NCI-H524 (cell line): ENCODE data around the gene EHMT1.
"Not testable (repeated sequence)": the region's sequence is repeated elsewhere in the genome, so short reads cannot be mapped to it uniquely, and the experiment has no call there.

ENCODE experiments used
- DNase-seq, 2 experiments: peaks; one replicate each; lab custom pipeline; 2025; lab: John Stamatoyannopoulos, UW

Gene EHMT1

DNA sequence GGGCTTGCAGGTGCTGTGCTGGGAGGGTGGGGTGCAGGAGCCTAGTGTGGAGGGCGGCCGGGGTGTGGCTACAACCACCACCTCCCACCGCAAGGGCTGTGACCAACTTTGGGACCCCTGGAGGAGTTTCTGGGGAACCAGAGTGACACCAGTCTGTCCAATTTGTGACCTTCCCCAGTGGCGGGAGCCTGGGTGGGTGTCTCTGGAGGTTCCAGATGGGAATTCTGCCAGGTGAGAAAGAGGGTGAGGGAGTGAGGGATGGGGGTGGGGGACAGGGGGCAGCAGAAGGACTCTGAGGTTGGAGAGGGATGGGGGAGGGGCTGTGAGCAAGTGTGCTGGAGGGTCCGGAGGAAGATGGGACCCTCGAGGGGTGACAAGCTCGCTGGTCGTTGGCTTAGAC, 254.6 kb downstream of the EHMT1 start:
- DNase-seq: no peak

DNA sequence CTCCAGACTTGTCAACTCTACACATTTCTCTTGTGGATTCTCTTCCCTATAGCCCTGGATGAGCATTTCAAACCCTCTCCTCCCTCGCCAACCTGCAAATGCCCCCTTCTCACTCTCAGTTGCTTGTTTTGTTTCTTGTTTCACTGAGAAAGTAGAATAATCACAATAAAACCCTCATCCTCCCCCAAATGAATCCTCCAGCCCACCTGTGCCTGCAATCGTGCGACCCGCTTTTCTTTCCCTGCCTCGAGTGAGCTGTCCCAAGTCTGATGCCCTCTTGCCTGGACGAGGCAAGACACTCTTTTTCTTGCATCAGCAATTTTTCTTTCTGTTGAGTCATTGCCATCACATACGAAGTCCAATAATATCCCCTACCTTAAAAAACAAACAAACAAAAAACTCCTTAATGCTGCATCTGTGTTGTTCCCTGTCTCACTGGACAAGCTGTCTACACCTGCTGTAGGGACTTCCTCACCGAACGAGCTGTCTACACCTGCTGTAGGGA, 255.1 kb downstream of the EHMT1 start:
- DNase-seq: no peak

DNA sequence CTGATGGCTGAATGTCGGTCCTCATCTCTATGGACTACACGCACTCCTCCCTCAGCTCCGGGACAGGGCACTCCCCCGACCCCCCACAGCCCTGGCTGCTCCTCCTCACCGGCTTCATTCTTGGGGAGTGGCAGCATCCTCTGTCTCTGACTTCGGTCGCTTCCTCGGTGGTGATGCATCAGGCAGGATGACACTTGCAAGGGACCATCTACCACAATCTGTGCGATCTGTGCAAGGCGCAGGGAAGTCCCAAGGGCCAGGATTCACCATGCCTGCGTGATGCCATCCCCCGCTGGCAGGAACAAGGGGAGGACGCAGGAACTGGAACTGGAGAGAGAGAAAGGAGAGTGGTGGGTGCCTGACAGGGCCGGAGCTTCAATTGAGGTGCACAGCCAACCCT, 256.5 kb downstream of the EHMT1 start:
- no peak for DNase-seq

DNA sequence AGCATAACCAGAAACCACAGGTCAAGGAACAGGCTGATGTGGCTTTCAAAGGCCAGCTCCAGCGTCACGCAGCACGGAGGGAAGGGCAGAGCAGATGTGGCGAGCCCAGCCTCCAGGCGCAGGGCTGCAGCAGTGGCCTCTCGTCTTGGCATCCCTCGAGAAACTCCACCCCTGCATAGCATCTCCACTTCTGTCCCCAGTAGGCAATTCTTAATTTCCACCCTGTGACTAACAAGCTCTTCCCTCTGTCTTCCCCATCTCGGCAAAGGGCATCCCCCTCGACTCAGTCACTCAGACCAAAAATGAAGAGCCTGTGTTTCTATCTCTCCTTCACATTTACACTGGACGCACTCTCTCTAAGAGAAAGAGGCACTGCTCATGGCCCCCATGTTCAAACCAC, 257.0 kb downstream of the EHMT1 start:
- DNase-seq: no peak

DNA sequence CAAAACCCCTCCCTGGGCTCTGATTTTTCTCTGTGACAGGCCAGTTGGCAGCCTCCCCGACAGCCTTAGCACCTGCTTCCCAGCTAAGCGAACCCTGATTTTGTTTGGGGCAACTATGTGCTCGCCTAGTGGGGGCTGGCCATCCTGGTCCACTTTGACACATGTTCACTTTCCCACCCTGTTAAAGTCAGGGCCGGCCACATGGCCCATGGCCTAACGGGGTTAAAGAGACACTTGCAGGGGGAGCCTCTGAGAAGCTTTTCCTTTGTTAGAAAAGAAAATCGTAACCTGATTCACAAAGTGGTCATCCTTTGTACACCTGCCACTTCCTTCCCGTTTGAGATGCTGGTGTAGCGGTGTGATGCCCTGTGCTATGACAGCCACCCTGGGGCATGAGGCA, 257.5 kb downstream of the EHMT1 start:
- no peak for DNase-seq

DNA sequence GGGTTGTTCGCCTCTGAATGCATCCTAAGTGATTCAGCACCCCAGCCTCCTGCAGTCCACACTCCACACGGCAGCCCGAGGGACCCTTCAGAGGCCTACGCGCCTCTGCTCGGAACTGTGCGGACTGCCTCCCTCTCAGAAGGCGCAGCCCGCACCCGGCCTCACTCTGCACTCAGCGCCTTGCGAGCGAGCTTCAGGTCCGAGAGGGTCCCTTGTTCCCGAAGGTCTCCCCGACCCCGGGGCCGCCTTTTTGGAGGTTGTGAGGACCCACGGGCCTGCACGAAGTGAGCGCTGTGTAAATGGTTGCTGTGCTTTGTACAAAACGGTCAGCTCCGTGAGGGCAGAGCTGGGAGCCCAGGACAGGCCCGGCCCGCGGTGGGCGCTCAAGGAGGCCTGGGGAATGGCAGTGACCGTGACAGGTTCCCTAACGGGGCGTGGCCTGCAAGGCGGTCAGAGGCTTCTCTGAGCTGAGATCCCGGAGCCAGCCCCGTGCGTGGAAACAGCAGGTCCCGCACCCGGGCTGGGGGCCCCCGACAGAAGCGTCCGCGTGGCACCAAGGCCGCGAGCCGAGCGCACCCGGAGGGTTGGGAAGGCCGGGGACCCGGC, 258.1 kb downstream of the EHMT1 start:
- DNase-seq: no peak

DNA sequence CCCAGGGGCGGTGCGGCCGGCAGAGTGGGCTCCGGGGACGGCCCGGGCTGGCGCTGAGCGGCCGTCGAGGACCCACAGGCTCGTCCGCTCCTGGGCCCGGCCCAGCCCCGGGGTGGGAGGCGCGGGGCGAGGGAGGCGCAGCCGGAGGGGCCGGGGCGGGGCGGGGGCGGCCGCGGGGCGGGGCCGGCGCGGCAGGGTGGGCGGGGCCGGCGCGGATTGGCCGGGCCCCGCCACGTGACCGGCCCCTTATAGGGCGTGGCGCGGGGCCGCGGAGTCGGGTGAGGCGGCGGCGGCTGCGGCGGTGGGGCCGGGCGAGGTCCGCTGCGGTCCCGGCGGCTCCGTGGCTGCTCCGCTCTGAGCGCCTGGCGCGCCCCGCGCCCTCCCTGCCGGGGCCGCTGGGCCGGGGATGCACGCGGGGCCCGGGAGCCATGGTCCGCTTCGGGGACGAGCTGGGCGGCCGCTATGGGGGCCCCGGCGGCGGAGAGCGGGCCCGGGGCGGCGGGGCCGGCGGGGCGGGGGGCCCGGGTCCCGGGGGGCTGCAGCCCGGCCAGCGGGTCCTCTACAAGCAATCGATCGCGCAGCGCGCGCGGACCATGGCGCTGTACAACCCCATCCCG, 258.8 kb downstream of the EHMT1 start, which contains the start of gene CACNA1B:
Gene CACNA1B, plus strand, starts transcription at position 277 of the 617 bp plus-strand sequence. Its CDS starts 152 bp downstream, at position 429.
- DNase-seq: peak; percentile 39 to 75

DNA sequence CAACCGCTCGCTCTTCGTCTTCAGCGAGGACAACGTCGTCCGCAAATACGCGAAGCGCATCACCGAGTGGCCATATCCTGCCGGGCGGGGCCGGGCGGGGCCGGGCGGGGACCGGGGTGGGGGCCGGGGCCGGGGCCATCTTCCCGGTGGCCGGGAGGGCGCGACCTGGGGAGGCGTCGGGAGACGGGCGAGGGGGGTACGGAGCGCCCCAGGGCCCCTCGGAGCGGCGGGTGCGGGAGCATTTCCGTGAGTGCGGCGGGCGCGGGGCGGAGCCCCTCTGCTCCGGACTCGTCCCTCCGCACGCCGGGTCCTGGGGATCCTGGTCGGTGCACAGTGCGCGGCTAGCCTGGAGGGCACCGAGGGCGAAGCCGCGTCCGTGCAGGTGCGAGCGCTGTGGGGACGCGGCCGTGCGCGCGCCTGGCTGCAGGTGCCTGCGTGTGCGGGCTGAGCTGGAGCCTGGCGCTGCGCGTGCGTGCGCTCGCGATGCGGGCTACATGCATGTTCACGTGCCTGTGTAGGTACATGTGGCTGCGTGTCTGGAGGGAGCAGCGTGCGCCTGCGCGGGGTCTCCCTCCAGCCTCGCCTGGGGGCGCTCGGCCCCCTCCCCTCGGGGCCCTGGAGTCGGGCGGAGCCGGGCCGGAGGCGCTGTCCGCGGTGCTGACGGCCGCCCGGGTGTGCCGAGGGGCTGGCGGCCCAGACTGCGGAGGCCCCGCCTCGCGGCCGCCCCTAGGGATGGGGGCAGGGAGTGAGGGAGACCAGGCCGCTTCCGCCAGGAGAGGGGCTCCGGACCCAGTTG, 259.5 kb downstream of the EHMT1 start:
- DNase-seq: peak; percentile 25 to 70

DNA sequence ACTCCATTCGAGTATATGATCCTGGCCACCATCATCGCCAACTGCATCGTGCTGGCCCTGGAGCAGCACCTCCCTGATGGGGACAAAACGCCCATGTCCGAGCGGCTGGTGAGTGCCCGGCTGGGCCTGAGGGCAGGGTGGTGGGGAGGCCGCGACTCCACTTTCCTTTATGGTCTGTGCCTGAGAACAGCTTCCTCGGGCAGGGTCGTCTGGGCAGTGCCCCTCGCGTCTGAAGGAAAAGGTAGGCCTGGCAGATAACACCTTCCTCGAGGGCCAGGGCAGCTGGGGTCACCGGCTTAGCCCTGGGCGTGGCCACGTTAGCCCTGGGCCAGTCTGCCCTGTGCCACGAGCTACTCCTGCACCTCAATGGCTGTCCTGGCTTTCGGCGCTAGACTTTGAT, 260.2 kb downstream of the EHMT1 start:
- no peak for DNase-seq

DNA sequence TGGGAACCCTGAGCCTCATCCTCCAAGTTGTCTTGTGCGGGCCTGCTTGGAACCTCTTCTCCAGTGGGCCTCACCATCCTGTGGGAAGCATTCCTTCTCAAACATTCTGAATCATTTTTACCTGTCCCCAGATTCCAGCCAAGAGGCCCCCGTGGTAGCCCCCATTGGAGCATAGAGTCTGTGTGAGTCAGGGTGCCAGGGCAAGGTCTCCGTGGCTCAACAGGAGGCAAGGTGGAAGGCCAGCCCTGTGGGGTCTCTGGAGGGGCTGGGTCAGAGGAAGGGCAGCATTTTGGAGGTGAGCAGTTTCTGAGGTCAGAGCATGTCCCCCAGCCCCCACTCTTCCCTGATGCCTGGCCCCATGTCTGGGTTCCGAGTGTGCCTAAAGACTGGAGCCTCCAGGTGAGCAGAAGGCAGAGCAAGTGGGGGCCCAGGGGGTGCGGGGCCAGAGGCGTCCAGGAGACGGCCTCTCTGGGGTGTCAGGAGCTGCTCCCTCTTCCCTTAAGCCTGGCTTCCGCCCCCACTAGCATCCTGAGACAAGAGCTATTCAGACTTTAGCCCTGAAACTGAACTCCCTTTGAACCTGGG, 260.9 kb downstream of the EHMT1 start:
- no peak for DNase-seq

DNA sequence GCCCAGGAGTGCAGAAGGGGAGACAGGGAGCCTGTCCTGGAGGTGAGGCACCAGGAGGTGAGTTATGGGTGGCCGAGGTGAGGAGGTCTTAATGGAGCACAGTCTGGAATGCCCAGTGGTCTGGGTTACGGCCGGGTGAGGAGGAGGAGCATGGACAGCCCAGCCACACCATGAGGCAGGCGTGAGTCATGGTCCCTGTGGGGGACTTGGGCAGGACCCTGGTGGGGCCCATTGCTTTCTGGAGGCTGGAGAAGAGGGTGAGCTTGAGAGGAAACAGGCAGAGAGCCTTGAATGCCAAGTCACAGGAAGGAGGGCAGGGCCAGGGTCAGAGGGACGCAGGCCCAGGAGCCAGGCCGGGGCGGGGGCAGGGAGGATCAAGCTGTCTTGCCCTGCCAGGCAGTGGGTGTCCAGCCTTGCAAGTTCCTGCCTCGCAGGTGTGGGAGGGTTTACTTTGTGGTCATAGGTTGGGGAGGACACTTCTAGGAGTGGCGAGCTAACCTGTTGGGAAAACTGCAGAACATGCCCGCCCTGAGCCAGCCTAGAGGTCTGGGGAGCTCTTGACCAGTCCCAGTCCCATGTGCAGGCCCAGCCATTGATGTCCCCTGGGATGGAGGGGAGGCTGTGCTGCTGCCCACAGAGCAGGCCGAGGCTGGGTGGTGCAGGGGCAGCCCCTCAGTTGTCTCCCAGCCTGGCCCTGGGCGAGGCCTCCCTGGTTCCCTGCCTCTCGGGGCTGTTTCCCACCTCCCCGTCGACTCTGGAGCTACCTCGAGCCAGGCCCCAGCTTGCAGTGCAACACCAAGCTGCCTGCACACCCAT, 261.6 kb downstream of the EHMT1 start:
- DNase-seq: no peak

DNA sequence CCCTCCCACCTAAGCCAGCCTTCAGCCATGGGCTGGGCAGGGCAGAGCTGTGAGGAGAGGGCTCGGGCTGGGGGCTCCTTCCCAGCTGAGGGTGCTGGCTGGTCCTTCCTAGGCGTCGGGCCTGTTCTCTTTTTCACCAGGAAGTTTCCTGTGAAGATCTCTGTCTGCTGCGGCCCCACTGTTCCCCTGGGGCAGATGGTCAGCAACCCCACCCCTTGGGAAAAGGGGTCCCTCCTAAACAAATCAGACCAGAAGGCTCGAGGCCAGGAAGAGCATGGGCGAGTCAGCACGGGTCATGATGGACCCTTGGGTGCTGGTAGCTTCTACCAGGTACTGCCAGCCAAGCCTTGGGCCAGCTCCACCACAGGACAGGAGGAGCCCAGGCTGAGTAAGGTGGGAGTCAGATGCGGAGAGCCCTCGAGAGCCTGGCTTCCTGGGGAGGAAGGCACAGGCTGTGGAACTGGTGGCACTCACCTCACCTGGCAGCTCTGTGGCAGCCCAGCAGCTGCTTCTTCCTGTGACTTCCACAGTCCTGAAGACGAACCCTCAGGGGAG, 262.2 kb downstream of the EHMT1 start:
- no peak for DNase-seq

DNA sequence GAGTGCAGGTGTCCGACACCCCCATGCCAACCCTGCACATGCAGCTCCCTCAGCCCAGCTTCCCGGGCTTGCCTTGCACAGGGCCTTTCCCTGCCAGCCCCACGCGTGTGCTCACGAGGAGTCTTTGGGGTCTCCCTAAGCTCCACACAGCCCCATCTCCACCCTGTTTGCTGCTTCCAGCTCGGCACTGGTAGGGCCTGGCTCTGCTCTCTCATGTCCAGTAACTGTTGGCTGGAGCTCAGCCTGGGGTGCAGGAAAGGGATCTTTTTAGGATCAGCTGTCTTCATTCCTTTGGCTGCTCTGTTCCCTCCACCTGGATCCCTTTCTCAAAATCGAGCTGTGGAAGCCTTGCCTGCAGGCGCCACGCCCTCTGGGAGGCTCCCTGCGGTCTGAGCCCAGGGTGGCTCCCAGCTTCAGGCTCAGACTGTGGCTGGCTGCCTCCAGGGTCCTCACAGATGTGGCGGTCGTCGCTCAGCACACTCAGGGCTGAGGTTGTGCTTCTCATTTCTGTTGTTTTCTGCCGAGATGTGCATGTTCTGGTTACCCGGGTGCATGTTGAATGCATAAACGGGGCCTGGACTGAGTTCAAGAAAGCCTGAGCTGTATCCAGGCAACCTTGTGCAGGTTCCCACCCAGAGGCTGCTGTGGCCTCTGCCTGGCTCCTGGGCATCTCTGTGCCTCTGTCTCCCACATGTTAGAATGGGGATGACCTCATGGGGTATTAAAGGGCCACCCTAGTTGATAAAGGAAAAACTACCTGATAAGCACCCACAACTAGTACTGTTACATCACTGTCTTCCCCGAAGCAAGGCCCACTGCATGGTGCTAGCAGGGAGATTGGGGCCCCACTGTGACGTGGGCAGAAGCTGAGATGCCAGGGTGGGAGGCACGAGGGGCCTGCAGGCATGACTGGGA, 263.0 kb downstream of the EHMT1 start:
- DNase-seq: no peak

DNA sequence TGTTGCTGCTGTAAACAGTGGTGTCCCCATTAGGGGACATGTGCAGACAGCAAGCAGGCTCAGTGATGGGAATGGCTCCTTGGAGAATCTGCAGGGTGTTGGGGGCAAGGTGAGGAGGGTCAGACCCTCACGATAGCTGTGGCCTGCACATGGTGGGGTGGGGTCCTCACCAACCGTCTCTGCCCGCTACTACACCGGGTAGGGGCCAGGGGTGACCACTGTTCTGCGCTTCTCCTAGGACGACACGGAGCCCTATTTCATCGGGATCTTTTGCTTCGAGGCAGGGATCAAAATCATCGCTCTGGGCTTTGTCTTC, 263.7 kb downstream of the EHMT1 start:
- DNase-seq: no peak

DNA sequence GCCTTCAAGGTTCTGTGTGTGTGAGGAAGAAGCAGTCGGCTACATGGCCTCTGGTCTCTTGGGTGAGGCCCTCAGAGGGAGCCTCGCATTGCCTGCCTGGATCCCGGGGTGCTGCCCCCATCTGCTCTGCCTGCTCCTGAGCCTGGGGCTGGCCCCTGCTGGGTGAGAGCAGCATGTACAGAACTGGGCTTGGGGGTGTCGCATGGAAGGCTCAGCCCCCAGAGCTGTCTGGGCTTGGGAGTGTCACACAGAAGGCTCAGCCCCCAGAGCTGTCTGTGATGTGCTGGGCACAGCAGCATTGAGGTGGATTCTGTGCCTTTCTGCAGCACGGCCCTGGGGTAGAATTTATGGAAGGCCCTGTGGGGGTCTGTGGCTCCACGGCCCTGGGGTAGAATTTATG, 265.2 kb downstream of the EHMT1 start:
- not testable (repeated sequence) for DNase-seq

DNA sequence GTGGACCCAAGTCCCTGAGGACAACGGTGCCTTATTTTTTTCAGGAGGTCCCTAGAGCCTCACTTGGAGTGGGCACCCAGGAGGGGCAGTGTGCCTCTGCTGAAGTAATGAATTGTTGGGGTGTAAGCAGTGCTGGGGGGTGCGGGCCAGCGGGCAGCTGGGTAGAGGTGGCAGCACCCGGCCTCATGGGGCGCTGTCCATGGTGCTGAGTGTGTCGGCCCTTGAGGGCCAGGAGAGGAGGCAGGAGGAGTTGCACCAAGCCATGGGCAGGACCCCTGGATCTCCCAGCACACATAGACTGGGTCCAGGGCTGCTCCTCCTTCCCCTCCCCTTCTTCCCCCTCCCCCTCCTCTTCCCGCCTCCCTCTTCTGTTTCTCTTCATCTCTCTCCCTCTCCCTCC, 265.7 kb downstream of the EHMT1 start:
- DNase-seq: not testable (repeated sequence)

DNA sequence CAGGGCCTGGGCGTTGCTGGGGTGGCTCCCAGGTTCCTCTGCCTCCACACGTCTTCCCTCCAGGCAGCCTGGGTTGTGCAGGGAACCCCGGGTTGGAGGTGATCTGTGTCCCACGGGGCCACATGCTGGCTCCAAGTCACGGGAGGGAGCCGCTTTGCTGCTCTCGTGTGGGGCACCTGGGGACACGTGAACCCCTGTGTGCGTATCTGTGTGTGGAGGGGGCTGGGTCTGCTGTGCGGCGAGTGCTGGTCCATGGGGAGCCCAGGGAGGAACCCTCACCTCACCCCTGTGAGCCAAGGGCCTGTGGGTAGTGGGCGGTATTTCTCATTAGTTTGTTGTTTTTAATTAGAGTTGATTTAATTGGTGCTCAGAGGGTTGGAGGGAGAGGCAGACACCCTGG, 266.3 kb downstream of the EHMT1 start:
- DNase-seq: not testable (repeated sequence)
